Measurements from ENCODE around the gene RASSF5.
"Not testable (repeated sequence)": the region's sequence is repeated elsewhere in the genome, so short reads cannot be mapped to it uniquely, and the experiment has no call there.

Gene RASSF5

GRCh38 chr1:206477581-206478380 is 29.6 kb upstream of the RASSF5 start:
- no peak for DNase-seq

DNA sequence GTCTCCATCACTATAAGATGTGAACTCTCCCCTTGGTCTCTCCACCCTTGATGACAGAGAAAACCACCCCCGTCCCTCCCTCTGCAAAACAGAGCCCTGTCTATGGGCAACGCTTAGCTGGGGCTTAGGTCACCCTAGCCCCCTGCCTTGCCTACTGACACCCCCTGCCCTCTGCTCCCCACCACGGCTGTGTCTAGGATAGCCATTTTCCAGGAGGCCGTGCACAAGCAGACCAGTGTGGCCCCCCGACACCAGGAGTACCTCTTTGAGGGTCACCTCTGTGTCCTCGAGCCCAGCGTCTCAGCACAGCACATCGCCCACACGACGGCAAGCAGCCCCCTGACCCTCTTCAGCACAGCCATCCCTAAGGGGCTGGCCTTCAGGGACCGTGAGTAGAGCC is 28.6 kb upstream of the RASSF5 start:
- DNase-seq = no peak

- peak; percentile 70 for DNase-seq
Measured at GRCh38 chr1:206479183-206480125, 27.9 kb upstream of the RASSF5 start.

DNA sequence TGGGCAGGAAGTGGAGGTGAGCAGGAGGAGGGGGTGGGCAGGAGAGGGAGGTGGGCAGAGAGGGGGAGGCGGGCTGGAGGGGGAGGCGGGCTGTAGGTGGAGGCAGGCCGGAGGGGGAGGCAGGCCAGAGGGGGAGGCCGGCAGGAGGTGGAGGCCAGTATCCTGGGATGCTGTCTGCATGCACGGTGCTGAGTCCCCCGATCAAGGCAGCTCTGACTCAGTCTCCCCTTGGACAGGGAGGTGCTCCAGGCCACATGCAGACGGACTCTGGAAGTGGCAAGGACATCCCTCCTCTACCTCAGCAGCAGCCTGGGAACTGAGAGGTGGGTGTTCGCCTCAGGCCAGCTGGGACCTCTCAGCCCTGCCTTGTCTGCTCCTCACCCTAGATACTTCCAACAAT is 27.1 kb upstream of the RASSF5 start:
- no peak for DNase-seq

DNA sequence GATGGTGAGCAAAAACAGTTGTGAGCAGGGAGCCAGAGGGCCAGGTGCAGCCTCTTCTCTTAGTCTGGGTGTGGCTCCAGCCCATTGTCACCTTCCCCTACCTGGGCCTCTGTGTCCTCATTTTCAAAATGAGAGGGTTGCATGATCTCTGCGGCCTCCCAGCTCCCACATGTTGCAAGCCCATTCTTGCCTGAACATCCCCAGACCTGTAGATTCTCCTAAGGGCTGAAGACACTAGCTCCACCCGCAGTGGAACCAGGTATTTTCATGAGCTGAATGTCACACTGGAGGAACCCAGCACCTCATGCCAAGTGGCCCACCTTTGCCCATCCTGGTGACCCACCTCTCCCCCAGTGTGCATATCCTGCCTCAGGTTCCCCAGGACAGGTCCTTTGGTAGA is 24.7 kb upstream of the RASSF5 start:
- DNase-seq = no peak

- not testable (repeated sequence) for DNase-seq
Measured at GRCh38 chr1:206483864-206484263, 23.5 kb upstream of the RASSF5 start.

DNA sequence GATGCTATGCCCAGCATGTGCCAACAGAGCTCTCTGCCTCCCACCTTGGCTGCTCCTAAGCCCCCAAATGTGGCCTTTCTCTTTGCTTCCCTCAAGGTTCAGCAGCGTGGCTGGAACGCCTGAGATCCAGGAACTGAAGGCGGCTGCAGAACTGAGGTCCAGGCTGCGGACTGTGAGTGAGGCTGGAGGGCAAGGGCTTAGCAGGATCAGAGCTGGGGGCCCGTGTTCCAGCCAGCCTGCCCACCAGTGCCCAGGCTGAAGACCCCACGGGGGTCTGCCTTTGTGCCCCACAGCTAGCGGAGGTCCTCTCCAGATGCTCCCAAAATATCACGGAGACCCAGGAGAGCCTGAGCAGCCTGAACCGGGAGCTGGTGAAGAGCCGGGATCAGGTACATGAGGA is 22.4 kb upstream of the RASSF5 start:
- no peak for DNase-seq

DNA sequence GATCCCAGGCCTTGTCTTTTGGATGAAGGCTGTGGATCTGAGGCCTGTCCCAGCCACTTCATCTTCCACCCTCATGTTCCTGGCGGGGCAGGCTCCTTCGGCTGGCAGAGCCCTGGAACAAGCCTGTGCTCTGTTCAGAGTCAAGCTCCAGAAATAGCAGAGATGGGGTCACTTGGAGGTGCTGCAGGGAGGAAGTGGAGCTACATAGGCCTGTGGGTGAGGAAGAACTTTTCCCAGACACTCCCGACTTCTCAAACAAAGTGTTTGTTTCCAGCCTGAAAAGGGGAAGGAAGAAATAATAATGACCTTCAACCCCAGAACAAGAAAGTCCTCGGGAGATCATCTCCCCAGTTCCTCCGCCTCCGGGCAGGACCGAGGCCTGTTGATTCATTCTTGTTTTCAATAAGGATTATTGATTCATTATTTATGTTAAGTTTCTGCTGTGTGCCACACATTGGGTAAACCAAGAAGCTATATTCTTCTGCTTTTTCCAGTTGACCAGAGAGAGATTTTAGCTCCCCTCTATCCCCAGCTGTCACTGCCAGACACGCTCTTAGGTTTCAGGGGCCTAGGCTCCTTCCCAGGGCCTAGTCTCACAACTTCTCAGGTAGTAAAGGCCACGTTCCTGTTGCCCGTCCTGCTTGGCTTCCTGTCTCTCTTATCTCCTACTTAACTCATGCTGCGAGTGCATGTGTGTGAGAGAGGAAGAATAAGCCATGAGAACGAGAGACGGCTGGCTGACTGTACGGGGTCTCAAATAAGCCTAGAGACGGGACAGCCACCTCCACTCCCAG is 20.1 kb upstream of the RASSF5 start:
- no peak for DNase-seq

DNA sequence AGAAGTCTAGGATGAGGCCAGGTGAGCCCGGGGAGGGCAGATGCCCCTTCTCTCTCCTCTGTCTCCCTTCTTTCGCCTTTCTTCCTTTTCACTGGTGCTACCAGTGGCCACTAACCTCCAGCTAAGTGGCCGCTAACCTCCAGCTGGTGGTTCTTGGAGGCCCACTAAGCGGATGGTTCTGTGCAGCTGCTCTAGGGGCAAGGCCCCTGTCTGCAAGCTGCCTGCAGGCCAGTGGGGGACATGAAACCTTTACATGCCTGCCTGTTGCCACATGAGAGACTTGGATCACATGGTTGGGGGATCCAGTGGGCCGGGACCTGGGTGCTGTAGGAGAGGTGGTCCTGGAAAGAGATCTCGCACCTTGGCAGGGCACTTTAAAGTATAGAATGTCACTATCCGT is 19.4 kb upstream of the RASSF5 start:
- no peak for DNase-seq

DNA sequence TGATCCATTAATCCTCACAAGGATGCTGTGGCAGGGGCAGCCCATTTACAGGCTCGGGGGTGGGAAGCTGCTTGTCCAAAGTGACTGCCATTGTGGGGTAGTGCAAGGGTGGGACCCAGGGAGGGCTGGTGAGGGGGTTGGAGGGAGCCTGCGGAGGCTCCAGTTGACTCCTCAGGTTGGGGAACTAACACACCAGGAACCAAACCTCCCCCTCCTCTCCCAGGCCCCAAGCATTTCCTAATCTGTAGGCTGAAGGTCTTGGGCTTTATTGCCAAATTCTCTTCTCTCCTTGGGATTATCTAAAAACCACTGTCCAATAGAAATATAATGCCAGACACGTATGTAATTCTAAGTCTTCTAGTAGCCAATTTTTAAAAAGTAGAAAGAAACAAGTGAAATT is 18.9 kb upstream of the RASSF5 start:
- DNase-seq = no peak

DNA sequence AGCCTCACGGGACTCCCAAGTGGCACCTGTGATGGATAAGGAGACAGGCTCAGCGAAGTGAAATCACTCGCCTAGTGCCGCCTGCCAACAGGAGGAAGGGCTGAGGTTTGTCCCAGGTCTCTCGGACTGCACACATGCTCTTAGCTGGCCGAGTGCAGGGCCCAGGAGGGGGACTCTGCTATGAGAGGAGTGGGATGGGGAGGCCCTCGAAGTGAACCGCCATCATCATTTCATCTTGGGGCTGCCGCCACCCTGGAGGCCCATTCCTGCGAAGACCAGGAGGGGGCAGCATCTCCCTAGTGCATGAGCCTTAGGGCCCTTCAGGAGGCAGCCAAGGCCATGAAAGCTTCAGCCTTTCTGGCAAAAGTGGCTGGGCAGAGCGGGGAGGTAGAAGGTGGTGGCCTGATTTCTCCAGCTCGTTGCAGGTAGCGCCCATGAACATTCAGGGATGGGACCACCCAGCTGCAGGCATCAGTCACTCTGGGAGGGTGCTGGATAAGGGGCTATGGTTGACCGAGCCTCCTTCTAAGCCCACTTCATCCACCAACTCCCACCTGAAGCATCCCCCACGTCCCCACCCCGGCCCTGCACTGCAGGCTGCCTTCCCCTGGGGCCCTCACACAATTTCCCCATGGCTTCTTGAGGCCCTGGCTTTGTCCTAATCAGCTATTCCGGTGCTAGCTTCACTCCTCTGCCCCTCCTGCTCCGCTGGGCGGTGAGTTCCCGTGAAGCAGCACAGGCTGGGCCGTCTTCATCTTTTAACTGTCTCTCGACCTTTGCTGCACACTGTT is 17.2 kb upstream of the RASSF5 start:
- peak; percentile 75 for DNase-seq

DNA sequence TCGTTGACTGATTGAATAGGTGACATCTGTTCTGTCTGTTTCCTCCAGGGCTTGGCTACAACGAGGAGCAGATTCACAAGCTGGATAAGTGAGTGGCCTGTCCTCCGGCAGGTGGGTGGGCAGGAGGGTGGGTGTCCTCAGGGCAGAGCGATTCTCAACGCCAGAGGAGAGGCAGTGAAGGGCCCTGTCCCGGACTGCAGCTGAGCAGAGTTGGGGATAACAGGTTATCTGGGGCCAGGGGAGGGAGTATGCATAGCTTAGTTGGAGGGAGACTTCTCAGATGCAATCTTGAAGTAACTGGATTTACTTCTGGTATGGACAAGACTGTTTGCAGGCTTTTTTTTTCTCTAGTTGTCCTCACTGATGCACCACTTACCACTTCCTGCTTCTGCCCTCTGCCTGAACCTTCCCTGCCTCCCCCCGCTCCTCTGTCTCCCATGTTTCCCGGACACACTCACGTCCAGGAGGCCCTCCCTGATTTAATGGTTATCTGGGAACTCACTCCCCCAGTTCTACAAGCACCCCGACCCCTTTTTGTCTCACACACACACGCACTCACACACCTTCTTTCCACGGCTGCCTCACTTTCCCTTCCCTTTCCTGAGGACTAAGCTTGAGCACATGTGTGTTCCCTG is 16.4 kb upstream of the RASSF5 start:
- DNase-seq = no peak

GRCh38 chr1:206491616-206492015 is 15.7 kb upstream of the RASSF5 start:
- no peak for DNase-seq

DNA sequence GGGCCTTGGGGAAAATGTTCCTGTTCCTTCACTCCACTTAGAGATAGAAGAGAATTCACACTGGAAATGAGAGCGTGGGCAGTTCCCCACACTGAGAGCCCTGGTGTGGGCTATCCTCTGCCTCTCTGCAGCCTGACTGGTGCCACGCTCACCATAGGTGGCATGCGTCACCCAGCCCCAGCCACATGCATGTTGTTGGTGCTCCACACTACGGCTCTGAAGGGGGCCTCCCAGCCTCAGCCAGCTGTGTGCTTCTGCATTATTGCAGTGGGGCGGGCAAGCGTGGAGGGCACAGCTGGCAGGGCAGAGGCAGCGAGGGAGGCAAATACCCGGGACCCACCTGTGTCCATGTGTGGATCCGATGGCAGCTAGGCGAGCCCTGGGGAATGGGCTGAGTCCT is 14.7 kb upstream of the RASSF5 start:
- DNase-seq = no peak

DNA sequence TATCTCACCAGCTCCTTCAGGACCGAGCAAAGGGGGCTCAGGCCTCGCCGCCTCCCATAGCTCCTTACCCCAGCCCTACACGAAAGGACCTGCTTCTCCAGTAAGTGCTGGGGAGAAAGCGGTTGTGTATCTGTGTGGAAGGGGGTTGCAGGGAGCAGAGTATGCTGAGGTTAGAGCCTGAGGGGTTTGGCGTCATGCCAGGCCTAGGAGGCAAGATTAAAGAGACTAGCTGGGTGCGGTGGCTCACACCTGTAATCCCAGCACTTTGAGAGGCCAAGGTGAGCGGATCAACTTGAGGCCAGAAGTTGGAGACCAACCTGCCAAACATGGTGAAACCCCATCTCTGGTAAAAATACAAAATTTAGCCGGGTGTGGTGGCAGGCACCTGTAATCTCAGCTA is 14.1 kb upstream of the RASSF5 start:
- no peak for DNase-seq

GRCh38 chr1:206495011-206495461 is 12.3 kb upstream of the RASSF5 start:
- DNase-seq = no peak

DNA sequence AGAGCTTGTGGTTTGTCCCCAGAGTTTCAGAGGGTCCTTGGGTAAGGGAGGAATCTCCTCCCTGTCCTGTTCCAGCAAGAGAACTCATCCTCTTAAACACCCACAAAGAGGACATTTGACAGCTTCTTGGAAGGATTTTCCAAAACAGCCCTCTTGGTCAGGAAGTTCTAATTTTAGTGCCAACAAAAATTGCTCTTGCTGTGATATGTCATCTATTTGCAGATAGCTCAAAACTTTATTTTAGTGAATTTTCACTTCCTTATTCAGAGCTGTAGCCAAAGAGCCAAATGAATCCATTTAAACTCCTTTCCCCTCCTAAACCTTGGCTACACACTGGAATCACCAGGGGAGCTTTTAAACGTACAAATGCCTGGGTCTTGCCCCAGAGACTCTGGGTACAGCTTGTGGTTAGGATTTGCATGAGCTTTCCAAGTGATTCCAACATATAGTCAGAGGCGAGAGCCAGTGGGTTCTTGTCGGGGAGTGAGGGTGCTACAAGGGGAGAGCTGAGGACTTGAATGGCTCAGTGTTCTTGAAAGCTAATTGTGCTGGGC is 11.8 kb upstream of the RASSF5 start:
- DNase-seq = no peak

DNA sequence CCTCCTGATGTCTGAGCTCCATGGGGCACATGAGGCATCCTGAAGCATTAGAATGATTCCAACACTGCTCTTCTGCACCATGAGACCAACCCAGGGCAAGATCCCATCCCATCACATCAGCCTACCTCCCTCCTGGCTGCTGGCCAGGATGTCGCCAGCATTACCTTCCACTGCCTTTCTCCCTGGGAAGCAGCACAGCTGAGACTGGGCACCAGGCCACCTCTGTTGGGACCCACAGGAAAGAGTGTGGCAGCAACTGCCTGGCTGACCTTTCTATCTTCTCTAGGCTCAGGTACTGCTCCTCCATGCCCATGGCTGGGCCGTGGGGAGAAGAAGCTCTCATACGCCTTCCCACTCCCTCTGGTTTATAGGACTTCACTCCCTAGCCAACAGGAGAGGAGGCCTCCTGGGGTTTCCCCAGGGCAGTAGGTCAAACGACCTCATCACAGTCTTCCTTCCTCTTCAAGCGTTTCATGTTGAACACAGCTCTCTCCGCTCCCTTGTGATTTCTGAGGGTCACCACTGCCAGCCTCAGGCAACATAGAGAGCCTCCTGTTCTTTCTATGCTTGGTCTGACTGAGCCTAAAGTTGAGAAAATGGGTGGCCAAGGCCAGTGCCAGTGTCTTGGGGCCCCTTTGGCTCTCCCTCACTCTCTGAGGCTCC is 11.1 kb upstream of the RASSF5 start:
- DNase-seq = no peak

GRCh38 chr1:206497363-206497762 is 10.0 kb upstream of the RASSF5 start:
- no peak for DNase-seq

- DNase-seq = no peak
Measured at GRCh38 chr1:206497774-206498173, 9.6 kb upstream of the RASSF5 start.

GRCh38 chr1:206498685-206499084 is 8.6 kb upstream of the RASSF5 start:
- DNase-seq = no peak

Data from stimulated activated CD4-positive, alpha-beta T cell treated with anti-CD3 and anti-CD28 coated beads, Interleukin-1b, Interleukin-23, amount 100 ng/mL, for 48 hours (primary cell).